NCI-H69 (cell line): ENCODE data around the gene SLC24A1.

ENCODE experiments used
- DNase-seq: peaks from one replicate; lab custom pipeline; 2025; lab: John Stamatoyannopoulos, UW

SLC24A1 gene

GRCh38 chr15:65653341-65653740 is 31.6 kb downstream of the SLC24A1 start:
- DNase-seq, result no peak

DNA sequence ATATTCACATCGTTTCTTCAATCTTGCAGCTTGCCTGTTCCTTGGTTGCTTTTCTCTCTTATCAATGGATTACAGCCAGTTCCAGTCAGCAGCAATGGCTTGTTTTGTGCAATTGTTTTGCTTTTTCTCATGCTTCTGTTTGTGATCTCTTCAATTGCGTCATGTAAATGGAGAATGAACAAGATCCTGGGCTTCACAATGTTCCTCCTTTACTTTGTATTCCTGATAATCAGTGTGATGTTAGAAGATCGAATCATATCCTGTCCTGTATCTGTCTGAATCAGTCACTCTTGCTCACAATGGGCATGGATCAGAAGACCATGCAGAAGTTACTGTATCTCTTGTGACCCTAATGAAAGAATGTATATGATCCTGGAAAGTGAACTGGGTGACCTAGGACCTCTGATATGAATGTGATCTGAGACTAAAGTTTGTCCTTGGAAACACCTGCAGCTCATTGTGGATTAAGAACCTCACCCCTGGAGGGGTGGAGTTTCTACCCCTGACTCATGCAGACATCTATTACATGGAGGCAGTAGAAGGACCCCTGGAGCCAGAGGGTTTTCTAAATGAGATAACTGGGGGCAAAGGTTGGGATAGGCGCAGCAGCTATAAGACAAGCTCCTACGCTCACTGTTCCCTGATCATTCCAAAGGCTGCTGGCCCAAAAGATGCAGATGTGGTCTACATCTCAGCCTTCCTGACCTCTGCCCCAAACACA is 32.2 kb downstream of the SLC24A1 start:
- no peak for DNase-seq

DNA sequence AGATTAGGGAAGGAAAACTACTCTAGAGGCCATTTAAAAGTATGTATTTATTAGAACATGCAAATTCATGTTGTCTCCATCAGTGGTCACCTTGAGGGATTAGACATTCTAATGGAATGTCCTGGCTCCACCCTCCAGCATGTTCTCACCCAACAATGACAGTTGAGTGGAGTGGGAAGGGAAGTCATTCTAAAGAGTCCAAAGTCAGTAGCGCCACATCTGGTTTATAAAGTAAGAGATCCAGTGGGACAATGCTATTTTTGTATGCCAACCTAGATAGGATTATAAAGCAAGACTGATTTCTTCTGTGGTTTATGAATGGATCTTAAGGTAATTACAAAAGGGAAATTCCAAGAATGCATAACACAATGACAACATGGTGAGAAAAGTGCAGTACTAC is 33.3 kb downstream of the SLC24A1 start:
- DNase-seq, result no peak

- no peak for DNase-seq
These were observed 33.7 kb downstream of the SLC24A1 start for GRCh38 chr15:65655457-65655856.

DNA sequence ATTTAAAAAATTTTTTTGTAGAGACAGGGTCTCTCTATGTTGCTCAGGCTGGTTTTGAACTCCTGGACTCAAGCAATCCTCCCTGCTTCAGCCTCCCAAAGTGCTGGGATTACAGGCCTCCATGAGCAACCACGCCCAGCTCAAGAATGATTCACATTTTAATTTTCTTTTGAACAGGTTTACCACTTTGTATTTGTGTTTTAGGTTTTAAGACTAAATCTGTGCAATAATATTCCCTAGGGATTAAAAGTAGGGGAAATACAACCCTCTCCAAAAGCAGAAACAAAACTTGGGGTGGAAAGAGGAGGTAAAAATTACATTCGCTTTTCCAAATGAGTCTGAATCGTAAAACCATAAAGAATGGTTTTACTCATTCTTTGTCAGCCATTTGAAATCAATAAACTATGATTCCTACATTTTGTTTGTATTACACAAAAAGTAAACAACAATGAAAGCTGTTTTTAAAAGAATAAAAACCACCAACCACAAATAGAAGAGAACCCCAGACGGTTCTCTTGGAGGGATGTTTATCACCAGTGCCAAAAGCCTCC is 37.8 kb downstream of the SLC24A1 start:
- no peak for DNase-seq

DNA sequence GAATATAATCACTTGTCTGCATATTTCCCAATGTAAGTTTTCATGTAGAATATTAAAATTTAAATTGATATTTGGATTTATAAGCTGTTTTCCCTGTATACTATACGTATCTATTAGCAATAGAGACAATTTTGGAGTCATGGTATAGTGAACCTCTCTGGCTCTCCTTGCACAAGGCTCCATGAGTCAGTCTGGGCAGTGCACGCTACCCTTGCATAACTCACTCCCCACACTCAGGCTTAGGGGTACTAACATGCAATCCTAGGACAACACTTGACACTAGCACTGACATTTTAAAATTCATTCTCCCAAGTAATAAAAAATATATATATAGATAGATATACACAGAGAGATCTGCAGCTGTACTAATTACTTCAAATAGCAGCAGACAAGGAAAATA is 39.2 kb downstream of the SLC24A1 start:
- DNase-seq, result no peak

GRCh38 chr15:65663521-65663920 is 41.8 kb downstream of the SLC24A1 start:
- no peak for DNase-seq

DNA sequence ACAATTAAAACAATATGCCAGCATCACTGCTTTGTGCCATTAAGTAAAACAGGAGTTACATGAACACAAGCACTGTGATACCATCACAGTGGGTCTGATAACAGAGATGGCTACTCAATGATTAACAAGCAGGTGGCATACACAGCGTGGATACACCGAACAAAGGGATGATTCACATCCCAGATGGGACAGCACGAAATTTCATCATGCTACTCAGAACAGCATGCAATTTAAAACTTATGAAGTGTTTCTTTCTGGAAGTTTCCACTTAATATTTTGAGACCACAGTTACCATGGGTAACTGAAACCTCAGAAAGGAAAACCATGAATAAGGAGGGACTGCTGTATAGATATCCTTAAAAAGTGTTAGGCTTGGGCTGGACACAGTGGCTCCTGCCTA is 44.5 kb downstream of the SLC24A1 start:
- no peak for DNase-seq

GRCh38 chr15:65675551-65675950 is 53.8 kb downstream of the SLC24A1 start:
- no peak for DNase-seq

DNA sequence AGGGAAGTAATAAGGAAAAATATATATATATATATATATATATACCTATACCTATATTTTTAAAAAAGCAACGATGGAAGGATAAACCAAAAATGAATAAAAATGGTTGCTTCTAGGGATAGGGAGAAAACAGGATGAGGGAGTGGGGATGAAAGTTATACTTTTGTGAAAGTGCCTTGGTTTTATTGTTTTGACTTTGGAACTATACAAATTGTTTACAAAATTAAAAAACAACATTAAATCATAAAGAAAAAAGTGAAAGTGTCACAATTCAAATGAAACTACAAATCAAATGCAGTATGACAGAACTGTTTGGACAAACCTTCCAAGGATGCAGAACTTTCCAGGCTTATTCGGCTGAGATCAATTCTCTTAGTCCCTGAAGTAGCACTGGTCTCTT is 54.4 kb downstream of the SLC24A1 start:
- no peak for DNase-seq

DNA sequence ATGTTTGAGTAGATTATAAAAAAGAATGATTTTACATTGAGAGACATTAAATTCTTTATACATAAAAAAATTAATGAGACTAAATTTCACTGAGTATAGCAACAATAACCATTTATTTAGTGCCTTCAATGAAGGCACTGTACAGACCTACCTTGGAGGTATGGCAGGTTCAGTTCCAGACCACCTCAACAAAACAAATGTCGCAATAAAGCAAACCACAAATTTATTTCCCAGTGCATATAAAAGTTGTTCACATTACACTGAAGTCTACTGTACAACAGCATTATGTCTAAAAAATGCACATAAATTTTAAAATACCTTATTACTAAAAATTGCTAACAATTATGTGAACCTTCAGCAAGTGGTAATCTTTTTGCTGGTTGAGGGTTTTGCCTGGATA is 58.8 kb downstream of the SLC24A1 start:
- no peak for DNase-seq

DNA sequence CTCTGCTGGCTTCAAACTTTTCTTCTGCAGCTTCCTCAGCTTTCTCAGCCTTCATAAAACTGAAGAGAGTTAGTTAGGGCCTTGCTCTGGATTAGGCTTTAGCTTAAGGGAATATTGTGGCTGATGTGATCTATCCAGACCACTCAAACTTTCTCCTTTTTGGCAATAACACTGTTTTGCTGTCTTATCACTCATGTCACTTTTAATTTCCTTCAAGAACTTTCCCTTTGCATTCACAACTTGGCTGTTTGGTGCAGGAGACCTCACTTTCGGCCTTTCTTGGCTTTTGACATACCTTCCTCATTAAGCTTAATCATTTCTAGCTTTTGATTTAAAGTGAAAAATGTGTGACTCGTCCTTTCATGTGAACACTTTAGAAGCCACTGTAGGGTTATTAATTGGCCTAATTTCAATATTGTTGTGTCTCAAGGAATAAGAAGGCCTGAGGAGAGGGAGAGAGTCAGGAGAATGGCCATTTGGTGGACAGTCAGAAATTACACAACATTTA is 60.7 kb downstream of the SLC24A1 start:
- no peak for DNase-seq

DNA sequence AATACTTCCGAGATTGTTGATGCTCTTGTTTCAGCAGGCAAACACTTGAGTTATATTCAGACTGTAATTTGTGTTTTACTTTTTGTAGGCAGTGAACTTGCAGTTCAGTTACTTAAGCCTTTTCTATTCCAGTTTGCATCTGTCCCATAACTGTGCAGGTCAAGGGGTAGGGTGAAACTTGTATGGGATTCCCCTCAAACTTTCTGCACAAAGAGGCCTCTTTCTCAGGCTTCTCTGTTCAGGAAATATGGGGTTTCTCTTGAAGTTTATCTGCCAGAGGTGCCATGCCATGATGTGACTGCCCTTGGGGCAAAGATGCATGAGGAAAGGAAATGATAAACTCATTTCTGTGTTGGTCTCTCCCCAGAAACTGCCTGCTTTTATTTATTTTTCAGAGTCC is 66.7 kb downstream of the SLC24A1 start:
- DNase-seq, result no peak

- no peak for DNase-seq
These were observed 68.4 kb downstream of the SLC24A1 start for GRCh38 chr15:65690173-65690572.

- no peak for DNase-seq
These were observed 69.0 kb downstream of the SLC24A1 start for GRCh38 chr15:65690778-65691177.

DNA sequence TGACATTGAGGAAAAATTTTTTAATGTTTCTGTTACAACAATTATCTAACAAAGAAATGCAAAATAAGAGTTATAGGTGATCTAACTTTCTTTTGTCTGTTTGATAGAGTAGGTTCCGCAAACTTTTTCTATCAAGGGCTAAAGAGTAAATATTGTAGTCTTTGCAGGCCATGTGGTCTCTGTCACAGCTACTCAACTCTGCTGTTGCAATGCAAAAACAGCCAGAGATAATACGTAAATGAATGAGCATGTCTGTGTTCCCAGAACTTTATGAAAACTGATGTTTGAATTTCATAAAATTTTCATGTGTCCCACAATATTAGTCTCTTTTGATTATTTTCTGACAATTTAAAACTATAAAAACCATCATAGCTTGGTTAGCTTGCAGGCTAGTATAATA is 73.3 kb downstream of the SLC24A1 start:
- no peak for DNase-seq
